Urinary bladder (tissue), 4 donors: Measurements from ENCODE around the gene FBXO31. TPM values are rescaled to one million over a fixed set of nuclear protein-coding genes. Genes with fewer than 3 reads are reported as not detected.
A peak's percentile ranks its signal among the peaks of the same experiment; 100 is the strongest.

ENCODE experiments used
- DNase-seq: peaks from one replicate; pipeline ENCODE4 v3.0.0-alpha.2; 2015; ENCODE audit errors: extremely low spot score
- H3K27ac ChIP-seq: one replicate; pipeline ENCODE4 v1.5.1; 2013; ENCODE audit warnings: low read depth, mild to moderate bottlenecking, moderate library complexity
- H3K36me3 ChIP-seq: one replicate; pipeline ENCODE4 v1.6.1; 2013; ENCODE audit warnings: mild to moderate bottlenecking, moderate library complexity; ENCODE audit not compliant: insufficient read depth
- H3K4me1 ChIP-seq: one replicate; pipeline ENCODE4 v1.6.1; 2013; ENCODE audit warnings: mild to moderate bottlenecking, moderate library complexity; ENCODE audit not compliant: insufficient read depth
- H3K4me3 ChIP-seq: one replicate; pipeline ENCODE4 v1.5.1; 2013; ENCODE audit warnings: low read depth, low read length
- WGBS: extraction: QIAGEN DNeasy Blood & Tissue Kit; methylation state at CpG from one replicate; pipeline ENCODE4 v1.1.7; 2013; 5-methylcytosine and 5-hydroxymethylcytosine counted together
- polyA plus RNA-seq: library from polyadenylated mRNA; stranded (reverse); fragments of 200-250 nt; gene quantifications from one replicate; pipeline ENCODE4 v1.2.3, GENCODE V29; 2013
- total RNA-seq: library from RNA; depleted of rRNA; stranded (reverse); fragments of >200 nt; gene quantifications from one replicate; pipeline ENCODE4 v1.2.3, GENCODE V29; 2014
- donor health status: healthy with polysubstance abuse.
- donor health status: healthy.

FBXO31 gene
- total and polyA plus RNA-seq, 2 donors: 15.0 to 65.2 TPM

DNA sequence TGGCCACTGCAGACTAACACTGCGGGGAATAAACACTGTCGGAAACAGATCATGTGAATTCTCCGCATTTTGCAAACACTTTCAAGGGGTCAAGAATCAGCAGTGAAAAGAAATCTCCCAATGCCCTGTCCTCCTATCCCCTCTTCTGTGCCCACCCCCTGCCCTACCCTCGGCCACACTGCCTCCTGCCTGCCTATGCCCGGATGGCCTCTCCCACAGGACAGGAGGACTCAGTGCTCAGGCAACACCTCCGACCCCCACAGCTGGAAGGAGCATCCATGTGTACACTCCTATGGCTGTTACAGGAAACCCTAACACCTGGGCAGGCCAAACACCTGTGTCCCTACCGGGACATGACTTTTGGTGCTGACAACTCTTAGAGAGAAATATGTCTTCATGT, 24.5 kb downstream of the FBXO31 start:
- Histone ChIP-seq H3K4me3 (no peak overlapping the region), H3K4me1 (no peaks in the 10 kb centered on the region), H3K27ac (no peak overlapping the region), H3K36me3 (peaks cover 4% of the 10 kb centered on the region)
- DNase-seq: no peak
- WGBS: 94% methylated on average over 7 of the region's 7 CpGs

DNA sequence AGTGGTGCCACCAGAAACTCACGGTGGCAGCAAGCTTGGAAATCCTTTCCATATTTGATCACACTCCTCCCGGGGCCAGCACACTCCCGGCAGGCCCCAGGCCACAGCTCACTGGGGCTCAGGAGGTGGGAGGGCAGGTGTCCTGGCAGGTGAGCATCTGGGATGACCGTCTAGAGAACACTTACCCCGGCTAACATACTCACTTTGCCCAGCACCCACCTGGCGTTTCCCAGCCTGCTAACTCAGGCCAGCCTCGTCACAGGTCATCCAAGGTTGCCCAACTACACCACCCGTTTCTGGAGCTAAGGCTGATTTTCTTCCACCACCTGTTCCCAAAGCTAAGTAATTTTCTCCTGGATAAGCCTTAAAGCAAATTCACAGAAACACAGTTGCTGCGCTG, 24.9 kb downstream of the FBXO31 start:
- Histone ChIP-seq H3K36me3 (peaks cover 4% of the 10 kb centered on the region), H3K27ac (no peak overlapping the region), H3K4me3 (no peak overlapping the region), H3K4me1 (no peaks in the 10 kb centered on the region)
- 90% methylated on average over 9 of the region's 9 CpGs for WGBS
- DNase-seq: no peak

DNA sequence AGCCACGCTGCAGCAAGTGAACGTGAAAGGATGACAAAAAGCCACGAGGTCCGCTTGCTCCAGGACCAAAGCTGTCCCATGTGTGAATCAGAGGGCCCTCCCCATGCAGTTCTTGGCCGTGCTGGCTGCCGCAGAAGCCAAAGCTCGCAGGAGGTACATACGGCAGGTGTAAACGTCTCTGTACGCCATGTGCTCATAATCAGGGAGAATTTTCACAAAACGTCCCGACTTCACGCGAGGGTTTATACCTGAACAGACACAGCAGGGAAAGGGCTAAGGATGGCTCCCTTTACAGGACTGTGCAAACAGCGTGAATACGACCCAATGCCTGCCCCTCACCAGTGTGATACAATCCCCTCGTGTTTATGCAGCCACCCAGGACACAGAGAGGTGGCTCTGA, 25.3 kb downstream of the FBXO31 start:
- H3K27ac ChIP-seq: no peak overlapping the region
- no peaks in the 10 kb centered on the region for H3K4me1 ChIP-seq
- no peak overlapping the region for H3K4me3 ChIP-seq
- H3K36me3 ChIP-seq: peaks cover 4% of the 10 kb centered on the region
- WGBS: 93% methylated on average over 17 of the region's 17 CpGs
- DNase-seq: no peak

DNA sequence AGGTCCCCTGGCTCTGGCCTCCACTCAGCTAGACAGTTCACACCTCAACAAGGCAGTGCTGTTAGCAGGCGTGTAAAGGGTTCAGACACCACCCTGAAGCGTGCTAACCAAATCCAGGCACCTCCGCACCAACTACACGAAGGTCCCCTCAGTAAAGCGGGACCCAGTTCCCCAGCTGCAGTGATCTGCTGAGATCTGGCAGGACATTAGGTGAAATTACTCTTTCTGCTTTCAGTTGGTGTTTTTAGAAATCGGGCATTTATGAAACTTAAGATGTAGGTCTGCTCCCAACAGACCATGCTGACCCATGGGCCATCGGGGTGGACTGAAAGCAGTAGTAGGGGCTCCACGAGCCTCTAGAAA, 27.1 kb downstream of the FBXO31 start:
- peaks cover 2% of the 10 kb centered on the region for H3K4me1 ChIP-seq
- no peak overlapping the region for H3K27ac ChIP-seq
- WGBS: 95% methylated on average over 8 of the region's 8 CpGs
- no peak overlapping the region for H3K4me3 ChIP-seq
- no peak for DNase-seq
- peaks cover 4% of the 10 kb centered on the region for H3K36me3 ChIP-seq

DNA sequence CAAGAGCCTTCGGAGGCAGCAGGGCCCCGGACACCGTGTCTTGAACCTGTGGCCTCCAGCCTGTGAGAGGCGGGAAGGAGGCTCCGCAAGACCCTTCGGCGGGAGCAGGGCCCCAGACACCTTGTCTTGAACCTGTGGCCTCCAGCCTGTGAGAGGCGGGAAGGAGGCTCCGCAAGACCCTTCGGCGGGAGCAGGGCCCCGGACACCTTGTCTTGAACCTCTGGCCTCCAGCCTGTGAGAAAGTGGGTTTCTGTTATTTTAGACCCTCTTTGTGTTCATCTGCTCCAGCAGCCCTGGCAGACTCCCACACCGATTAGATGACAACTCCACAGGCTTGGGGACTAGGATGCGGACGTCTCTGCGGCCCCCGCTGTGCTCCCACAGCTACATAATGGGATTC, 30.0 kb downstream of the FBXO31 start:
- 96% methylated on average over 17 of the region's 17 CpGs for WGBS
- no peak overlapping the region for H3K4me3 ChIP-seq
- no peak for DNase-seq
- H3K36me3 ChIP-seq: no peaks in the 10 kb centered on the region
- H3K27ac ChIP-seq: no peak overlapping the region
- H3K4me1 ChIP-seq: peaks cover 2% of the 10 kb centered on the region

DNA sequence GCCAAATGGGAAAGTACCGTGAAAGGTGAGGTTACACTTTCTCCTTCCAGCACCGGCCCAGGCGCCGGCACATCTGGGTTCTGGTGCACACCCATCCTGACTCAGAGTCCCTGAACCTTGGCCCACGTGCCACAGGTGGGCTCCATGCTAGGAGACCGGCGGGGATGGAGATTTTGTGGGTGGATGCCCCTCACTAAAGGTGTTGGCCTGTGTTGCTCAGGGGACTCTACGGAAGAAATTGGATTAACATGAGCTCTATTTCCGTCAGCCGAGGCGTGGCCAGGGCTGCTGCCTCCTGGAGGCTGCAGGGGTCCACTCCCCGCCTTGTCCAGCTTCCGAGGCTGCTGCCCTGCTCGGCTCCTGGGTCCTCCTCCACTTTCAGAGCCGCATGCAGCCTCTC, 30.8 kb downstream of the FBXO31 start:
- 96% methylated on average over 15 of the region's 15 CpGs for WGBS
- H3K27ac ChIP-seq: no peak overlapping the region
- H3K4me1 ChIP-seq: peaks cover 2% of the 10 kb centered on the region
- no peak for DNase-seq
- no peaks in the 10 kb centered on the region for H3K36me3 ChIP-seq
- H3K4me3 ChIP-seq: no peak overlapping the region

DNA sequence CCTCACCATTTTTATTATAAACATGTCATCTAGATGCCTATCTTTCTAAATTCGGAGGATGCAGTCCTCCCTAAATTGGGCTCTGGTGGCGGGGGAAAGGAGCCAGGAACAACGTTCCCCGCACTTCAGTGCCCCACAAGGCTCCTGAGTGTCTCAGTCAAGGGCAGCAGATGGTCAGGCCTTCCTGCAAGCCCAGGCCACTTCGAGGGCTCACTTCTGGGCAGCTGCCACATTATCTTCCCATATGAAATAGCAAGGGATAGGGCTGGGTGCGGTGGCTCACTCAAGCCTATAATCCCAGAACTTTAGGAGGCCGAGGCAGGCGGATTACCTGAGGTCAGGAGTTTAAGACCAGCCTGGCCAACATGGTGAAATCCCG, 32.3 kb downstream of the FBXO31 start:
- peaks cover 2% of the 10 kb centered on the region for H3K4me1 ChIP-seq
- H3K27ac ChIP-seq: peak overlapping the region; percentile 16
- 31% methylated on average over 9 of the region's 9 CpGs for WGBS
- DNase-seq: no peak
- peaks cover 2% of the 10 kb centered on the region for H3K36me3 ChIP-seq
- H3K4me3 ChIP-seq: no peak overlapping the region

DNA sequence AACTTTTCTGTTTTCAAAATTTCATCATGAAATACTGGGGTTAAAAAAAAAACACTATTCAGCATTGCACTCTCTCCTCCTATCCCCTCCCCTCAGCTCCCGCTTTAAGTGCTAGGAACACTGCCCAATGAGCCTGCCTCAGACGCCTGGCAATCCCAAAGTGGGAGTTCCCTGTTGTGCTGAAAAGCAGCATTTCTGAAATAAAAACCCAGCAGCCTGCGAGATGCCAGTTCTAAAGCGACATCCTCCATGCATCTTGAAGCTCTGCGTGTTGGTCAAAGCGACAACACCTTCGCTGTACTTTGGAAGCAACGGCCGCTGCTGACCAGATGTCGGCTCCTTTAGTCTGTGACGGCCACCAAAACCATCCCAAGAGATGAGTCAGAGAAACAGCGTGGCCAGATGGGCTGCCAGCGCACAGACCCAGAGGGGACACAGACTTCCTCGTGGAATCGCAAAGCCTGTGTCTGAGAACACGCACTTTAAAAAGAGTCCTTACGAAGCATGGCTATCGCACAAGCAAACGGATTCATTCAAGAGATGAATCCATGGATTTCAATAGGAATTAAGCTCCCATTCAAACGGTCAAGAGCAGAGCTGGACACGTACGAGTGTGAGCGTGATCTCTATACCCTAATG, 32.8 kb downstream of the FBXO31 start:
- no peak overlapping the region for H3K27ac ChIP-seq
- WGBS: 28% methylated on average over 23 of the region's 23 CpGs
- DNase-seq: no peak
- H3K4me1 ChIP-seq: peaks cover 2% of the 10 kb centered on the region
- no peak overlapping the region for H3K4me3 ChIP-seq
- peaks cover 2% of the 10 kb centered on the region for H3K36me3 ChIP-seq

DNA sequence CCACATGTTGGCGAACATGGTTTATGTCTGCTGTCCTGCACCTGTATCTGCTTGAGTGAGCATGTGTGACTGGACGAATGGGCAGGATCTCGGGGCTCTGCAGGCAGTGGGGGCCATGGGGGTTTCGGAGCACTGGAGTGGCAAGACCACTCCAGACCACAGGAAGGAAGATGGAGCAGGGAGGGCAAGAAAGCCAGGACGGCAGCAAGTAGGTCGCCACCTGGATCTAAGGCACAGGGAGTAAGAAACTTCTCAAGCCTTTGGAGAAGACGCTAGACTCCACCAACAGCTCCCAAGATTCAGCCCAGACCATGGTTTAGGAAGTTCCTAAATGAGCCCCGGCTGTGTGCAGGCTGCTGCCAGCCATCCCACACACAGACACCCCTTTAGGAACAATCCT, 33.5 kb downstream of the FBXO31 start:
- H3K4me1 ChIP-seq: peaks cover 2% of the 10 kb centered on the region
- no peak overlapping the region for H3K4me3 ChIP-seq
- H3K27ac ChIP-seq: no peak overlapping the region
- no peak for DNase-seq
- H3K36me3 ChIP-seq: peaks cover 2% of the 10 kb centered on the region
- WGBS: 84% methylated on average over 8 of the region's 8 CpGs

DNA sequence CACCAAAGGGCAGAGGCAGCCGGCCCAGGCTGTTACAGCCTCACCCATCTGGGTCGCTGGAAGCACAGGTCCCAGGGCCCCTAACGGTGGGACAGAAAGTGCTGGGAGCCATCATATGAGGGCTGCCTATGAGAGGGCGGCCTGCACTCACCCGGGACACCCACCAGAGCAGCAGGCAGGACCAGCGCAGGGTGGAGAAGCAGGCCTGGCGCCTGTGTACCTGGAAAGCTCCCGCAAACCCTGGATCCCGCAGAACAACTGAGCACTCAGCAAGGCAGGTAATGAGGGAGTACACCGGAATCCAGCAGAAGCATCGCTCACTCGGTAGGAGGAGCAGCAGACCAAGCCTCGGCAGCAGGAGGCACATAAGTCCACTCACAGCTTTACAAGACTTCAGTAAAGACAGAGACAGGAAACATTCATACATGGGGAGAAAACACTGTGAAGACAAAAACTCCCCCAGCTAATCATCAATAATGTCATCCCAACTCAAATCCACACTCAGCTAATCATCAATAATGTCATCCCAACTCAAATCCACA, 34.9 kb downstream of the FBXO31 start:
- H3K36me3 ChIP-seq: peaks cover 2% of the 10 kb centered on the region
- no peak overlapping the region for H3K4me3 ChIP-seq
- no peak for DNase-seq
- 88% methylated on average over 13 of the region's 13 CpGs for WGBS
- no peak overlapping the region for H3K27ac ChIP-seq
- H3K4me1 ChIP-seq: peaks cover 2% of the 10 kb centered on the region

DNA sequence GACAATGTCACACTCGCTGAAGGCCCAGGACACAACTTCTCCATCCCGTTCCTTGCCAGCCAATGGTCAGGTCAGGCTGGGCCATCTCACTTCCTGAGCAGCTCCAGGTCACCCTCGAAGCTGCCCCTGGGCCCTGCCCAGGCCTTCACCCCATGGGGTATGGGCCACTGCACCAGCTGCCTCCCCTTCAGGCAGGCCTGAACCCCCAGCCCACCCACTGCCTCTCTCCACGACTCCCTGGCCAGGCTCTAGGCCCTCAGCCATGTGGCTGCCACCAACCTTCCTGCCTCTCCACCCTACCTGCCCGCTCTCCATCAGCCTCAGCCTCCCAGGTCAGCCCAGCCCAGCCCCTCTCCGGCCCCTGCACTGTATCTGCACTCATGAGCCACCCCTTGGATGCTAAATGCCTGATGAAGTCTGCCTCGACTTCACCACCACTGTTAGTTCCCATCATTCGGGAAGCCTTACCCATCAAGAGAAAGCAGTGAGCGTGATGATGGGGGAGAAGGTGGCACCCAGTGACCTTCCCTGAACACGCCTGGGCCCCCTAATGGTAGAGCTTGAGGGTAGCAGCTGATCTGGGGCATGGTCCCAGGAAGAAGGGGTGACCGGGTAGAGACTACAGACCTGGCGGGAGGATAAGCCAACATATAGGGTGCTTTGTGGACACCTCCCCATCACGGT, 35.5 kb downstream of the FBXO31 start:
- DNase-seq: no peak
- H3K36me3 ChIP-seq: peaks cover 2% of the 10 kb centered on the region

DNA sequence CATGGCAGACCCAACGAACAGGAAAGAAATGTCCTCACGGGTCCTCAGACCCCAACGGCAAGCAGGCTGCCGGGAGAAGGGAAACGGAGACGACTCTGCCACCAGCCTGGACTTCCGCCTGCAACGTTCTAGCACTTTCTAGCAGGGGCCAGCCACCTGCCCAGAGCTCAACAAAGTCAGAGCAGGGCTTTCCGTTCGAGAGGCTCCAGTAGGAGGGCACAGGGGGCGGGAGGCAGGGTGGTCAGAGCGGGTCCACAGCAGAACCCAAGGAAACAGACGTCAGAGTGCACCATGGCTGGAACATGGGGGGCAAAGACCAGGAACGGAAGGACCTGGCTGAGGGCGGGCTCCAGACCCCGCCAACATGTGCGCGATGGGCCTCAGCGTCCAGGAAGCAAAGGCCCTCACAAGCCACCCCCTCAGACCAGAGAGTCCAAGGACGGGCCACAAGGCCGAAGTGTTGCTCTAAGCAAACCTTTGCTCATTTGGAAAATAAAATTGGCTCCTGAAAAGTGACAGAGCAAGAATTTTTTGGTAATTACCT, 37.0 kb downstream of the FBXO31 start:
- Histone ChIP-seq H3K4me3 (no peak overlapping the region), H3K36me3 (peaks cover 6% of the 10 kb centered on the region), H3K27ac (no peak overlapping the region), H3K4me1 (no peaks in the 10 kb centered on the region)
- DNase-seq: no peak
- WGBS: 93% methylated on average over 21 of the region's 21 CpGs

More for the DNA sequence above, 35.5 kb downstream of the FBXO31 start:
- Histone ChIP-seq H3K4me1 (peaks cover 2% of the 10 kb centered on the region), H3K27ac (no peak overlapping the region), H3K4me3 (no peak overlapping the region)
- WGBS: 94% methylated on average over 13 of the region's 13 CpGs

DNA sequence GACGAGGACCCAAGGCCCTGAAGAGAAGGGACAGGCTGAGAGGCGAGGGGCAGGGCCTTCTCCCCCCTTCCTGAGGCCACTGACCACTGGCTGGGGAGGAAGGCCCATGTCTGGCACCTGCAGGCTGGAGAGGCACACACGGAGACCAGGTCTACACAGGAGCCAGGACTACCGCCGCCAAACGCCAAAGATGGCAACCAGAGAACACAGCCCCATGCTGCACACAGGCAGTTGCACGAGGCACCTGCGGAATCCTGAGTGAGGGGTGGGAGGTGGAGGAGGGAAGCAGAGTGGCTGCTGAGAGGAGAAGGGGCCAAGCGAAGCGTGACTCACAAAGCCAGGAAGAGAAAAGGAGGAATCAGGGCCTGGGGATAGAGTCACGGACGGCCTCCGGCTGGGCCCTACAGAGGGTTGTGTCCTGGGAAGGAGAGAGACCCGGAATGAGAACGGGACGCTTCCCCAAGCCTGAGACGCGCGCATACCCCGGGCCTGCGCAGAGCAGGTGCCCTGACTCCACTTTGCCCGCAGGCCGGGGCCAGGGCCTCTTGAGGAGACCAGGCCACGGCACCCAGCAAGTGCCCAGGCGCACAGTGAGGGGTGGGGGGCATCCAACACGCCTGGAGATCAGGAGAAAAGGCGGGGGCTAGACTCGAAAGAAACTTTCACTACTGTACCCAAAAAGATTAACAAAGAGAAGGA, 37.7 kb downstream of the FBXO31 start:
- Histone ChIP-seq H3K4me3 (no peak overlapping the region), H3K4me1 (no peaks in the 10 kb centered on the region), H3K36me3 (peaks cover 6% of the 10 kb centered on the region), H3K27ac (no peak overlapping the region)
- no peak for DNase-seq
- 93% methylated on average over 28 of the region's 28 CpGs for WGBS
